Measurements from ENCODE around the gene RARRES2. TPM values are rescaled to one million over a fixed set of nuclear protein-coding genes. Genes with fewer than 3 reads are reported as not detected.

The RARRES2 gene
- total RNA-seq, 1 experiment from 2014 or later = 60.9 TPM

DNA sequence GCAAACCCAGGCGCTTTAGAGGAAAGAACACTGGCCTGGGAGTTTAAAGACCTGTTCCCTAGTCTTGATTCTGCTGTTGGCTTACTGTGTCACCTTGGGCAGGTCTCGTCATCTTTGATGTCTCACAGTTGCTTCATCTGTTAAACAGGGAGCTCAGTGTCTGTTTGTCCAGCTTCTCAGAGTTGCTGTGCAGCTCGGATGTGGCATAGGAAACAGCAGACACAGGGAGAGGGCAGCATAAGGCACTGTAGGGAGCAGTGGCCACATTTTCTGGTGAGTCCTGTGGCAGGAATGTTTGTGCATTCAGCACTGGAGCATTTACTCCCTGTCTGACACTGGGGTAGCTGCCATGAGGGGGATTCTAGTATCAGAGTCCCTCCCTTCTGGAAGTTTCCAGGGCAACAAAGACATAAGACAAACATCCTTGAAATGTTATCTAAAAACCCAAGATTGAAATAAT, 29.2 kb upstream of the RARRES2 start:
- Histone ChIP-seq H3K79me2 (ENCODE audit: insufficient read depth, low read length) (peaks cover 12% of the 10 kb centered on the region; the same call in 1 of the 2 replicates), H4K91ac (ENCODE audit: insufficient read length, low read depth, low read length) (no peak overlapping the region), H3K23me2 (ENCODE audit: insufficient read length, low read depth, low read length, poor library complexity, severe bottlenecking) (peaks cover 16% of the 10 kb centered on the region), H3K23ac (ENCODE audit: insufficient read length, low read depth, low read length) (no peak overlapping the region), H3K27me3 (ENCODE audit: insufficient read depth, low read length) (no peaks in the 10 kb centered on the region), H4K20me1 (ENCODE audit: control insufficient read depth, insufficient read depth, insufficient read length) (no peaks in the 10 kb centered on the region), H2BK20ac (ENCODE audit: low read depth, low read length, poor library complexity, severe bottlenecking) (no peak overlapping the region), H3T11ph (ENCODE audit: low read length) (no peak overlapping the region), H3K4me2 (ENCODE audit: insufficient read depth, insufficient read length, low read length) (peak overlapping the region; percentile 68), H3K4me1 (ENCODE audit: insufficient read depth, low read length) (peaks cover 3% of the 10 kb centered on the region; the same call in 1 of the 2 replicates), H3K18ac (ENCODE audit: insufficient read length, low read depth, low read length) (no peak overlapping the region), H3K56ac (ENCODE audit: insufficient read length, low read depth, low read length) (no peak overlapping the region), H3K4ac (ENCODE audit: low read depth, low read length) (no peak overlapping the region), H2BK12ac (ENCODE audit: insufficient read length, low read depth, low read length) (no peak overlapping the region), H3K9me3 (ENCODE audit: control insufficient read depth, low read depth, low read length) (no peaks in the 10 kb centered on the region), H2AFZ (ENCODE audit: low read length) (no peak overlapping the region), H2BK120ac (ENCODE audit: low read depth, low read length, poor library complexity, severe bottlenecking) (no peak overlapping the region), H3K79me1 (ENCODE audit: insufficient read depth, low read depth, low read length, poor library complexity, severe bottlenecking) (peaks cover 7% of the 10 kb centered on the region), H4K8ac (replicated peaks; ENCODE audit: insufficient read length, low read depth, low read length) (no peak overlapping the region), H2AK5ac (ENCODE audit: insufficient read length, low read length) (no peak overlapping the region), H3K9ac (ENCODE audit: extremely low read depth, insufficient read length, low read length) (no peak overlapping the region), H4K5ac (ENCODE audit: insufficient read length, low read depth, low read length) (no peak overlapping the region), H2BK15ac (ENCODE audit: low read depth, low read length) (no peak overlapping the region), H3K27ac (ENCODE audit: insufficient read length, low read depth, low read length) (no peak overlapping the region), H3K14ac (ENCODE audit: insufficient read depth, low read length) (no peak overlapping the region), H2BK5ac (ENCODE audit: insufficient read length, low read length) (no peak overlapping the region)
- peak overlapping the region; percentile 44 to 83 (median 80); a peak in 3 of 7 replicates for H3K27ac Mint-ChIP-seq
- no peaks in the 10 kb centered on the region; the same call in 1 of the 2 replicates for H3K27me3 Mint-ChIP-seq (ENCODE audit: low read depth)
- no CpG with 5 or more reads among the region's 3 CpGs for WGBS (ENCODE audit: extremely low coverage, insufficient read length, low lambda C conversion rate)
- peak overlapping the region; percentile 33 to 94; a peak in 4 of 5 replicates for H3K4me3 Mint-ChIP-seq
- TF ChIP-seq, protein P1, sequence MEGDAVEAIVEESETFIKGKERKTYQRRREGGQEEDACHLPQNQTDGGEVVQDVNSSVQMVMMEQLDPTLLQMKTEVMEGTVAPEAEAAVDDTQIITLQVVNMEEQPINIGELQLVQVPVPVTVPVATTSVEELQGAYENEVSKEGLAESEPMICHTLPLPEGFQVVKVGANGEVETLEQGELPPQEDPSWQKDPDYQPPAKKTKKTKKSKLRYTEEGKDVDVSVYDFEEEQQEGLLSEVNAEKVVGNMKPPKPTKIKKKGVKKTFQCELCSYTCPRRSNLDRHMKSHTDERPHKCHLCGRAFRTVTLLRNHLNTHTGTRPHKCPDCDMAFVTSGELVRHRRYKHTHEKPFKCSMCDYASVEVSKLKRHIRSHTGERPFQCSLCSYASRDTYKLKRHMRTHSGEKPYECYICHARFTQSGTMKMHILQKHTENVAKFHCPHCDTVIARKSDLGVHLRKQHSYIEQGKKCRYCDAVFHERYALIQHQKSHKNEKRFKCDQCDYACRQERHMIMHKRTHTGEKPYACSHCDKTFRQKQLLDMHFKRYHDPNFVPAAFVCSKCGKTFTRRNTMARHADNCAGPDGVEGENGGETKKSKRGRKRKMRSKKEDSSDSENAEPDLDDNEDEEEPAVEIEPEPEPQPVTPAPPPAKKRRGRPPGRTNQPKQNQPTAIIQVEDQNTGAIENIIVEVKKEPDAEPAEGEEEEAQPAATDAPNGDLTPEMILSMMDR (conservative IDR thresholded peaks at IDR 0.05) = no peak
- H3K4me1 Mint-ChIP-seq = peaks cover 44 to 57% of the 10 kb centered on the region in 2 experiments
- no peaks in the 10 kb centered on the region for H3K9me3 Mint-ChIP-seq
- H3K36me3 Mint-ChIP-seq (ENCODE audit: insufficient read depth in 1 of 3, low read depth in 3 of 3) = peaks cover 28 to 51% (median 43%) of the 10 kb centered on the region in 3 experiments; a peak in 6 of 7 replicates
- no peak for DNase-seq
